Activated CD4-positive, alpha-beta T cell treated with anti-CD3 and anti-CD28 coated beads for 4 hours (primary cell): ENCODE data around the gene TTK.

Experiments used
- DNase-seq, 2 donors: peaks; one replicate each; pipeline ENCODE4 v3.0.0-alpha.2; 2020

The TTK gene

GRCh38 chr6:80004173-80005072 lies at the start of gene TTK:
Gene TTK (plus strand): TSS chr6:80004649. CDS start chr6:80005844, 1,195 bp downstream.
- peak; percentile 84 to 87 for DNase-seq

- DNase-seq, result no peak
Measured at GRCh38 chr6:79954849-79955248, 49.6 kb upstream of the TTK start.

DNA sequence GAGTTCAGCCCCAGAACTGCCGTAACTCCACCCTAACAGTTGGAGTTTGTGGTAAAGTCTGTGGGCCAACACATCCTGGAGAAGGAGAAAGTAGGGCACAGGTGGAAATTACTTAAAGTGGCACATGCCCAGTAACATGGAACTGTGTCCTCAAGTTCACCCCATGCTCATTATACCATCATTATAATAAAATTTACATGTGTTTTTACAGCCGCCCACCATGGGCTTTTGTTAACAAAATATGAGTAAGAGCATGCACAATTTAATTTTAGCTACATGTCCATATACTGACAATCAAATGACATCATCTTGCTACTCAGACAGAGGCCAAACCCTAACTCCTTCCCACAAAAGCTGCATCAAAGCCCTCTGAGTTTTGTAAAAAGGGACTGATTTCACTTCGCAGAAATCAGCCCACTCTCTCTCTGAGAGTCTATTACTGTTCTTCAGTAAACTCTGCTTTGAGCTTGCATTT lies 39.8 kb upstream of the TTK start:
- DNase-seq, result peak in 1 of 2 donors; percentile 3

- DNase-seq, result no peak
Measured at GRCh38 chr6:79967178-79967577, 37.3 kb upstream of the TTK start.

DNA sequence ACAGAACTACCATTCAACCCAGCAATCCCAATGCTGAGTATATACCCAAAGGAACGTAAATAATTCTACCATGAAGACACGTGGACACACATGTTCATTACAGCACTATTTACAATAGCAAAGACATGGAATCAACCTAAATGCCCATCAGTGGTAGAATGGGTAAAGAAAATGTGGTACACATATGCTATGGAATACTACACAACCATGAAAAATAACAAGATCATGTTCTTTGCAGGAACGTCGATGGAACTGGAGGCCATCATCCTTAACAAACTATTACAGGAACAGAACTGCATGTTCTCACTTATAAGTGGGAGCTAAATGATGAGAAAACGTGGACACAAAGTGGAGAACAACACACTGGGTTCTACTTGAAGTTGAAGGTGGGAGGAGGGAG lies 34.7 kb upstream of the TTK start:
- DNase-seq, result no peak

- DNase-seq, result no peak
Measured at GRCh38 chr6:79971193-79971592, 33.3 kb upstream of the TTK start.

- no peak for DNase-seq
Measured at GRCh38 chr6:79981652-79982051, 22.8 kb upstream of the TTK start.

- DNase-seq, result no peak
Measured at GRCh38 chr6:79984261-79984660, 20.2 kb upstream of the TTK start.

GRCh38 chr6:79985128-79985527 lies 19.3 kb upstream of the TTK start:
- DNase-seq, result no peak

- no peak for DNase-seq
Measured at GRCh38 chr6:79989641-79990040, 14.8 kb upstream of the TTK start.

- DNase-seq, result no peak
Measured at GRCh38 chr6:79993012-79993910, 11.2 kb upstream of the TTK start.

DNA sequence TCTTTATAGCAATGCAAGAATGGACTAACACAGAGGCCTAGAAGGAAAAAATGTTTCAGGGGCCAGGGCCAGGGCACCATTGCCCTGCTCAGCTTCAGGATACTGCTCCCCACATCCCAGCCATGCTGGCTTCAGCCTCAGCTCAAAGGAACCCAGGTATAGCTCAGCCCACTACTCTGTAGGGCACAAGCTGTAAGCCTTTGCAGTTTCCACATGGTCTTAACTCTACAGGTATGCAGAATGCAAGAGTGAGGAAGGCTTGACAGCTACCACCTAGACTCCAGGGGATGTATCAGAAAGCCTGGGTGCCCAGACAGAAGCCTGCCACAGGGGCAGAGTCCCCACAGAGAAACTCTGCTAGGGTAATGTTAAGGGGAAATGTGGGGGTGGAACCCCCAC lies 10.5 kb upstream of the TTK start:
- DNase-seq, result no peak

DNA sequence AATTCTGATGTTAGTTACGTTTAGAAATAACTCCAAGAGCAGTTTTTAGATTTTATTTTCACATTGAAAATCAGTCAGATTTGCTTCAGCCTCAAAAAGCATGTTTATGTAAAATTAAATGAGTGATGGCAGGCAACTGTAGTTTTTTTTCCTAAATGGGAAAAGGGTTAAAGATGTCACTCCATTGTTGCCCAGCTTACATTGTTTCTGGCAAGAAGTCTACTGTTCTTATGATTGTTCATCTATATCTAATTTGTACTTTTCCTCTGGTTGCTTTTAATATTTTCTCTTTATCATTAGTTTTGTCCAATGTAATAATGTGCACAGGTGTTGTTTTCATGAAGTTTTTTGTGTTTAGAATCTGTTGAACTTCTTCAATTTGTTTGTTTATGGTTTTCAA lies 6.7 kb upstream of the TTK start:
- DNase-seq, result no peak

GRCh38 chr6:80001337-80001736 lies 3.1 kb upstream of the TTK start:
- DNase-seq, result no peak

- DNase-seq, result peak; percentile 8 to 17
Measured at GRCh38 chr6:80003826-80004172, 650 bp upstream of the TTK start.

GRCh38 chr6:80005406-80005805 lies 957 bp downstream of the TTK start:
- DNase-seq, result no peak

GRCh38 chr6:80006541-80006940 lies 2.1 kb downstream of the TTK start:
- DNase-seq, result no peak

DNA sequence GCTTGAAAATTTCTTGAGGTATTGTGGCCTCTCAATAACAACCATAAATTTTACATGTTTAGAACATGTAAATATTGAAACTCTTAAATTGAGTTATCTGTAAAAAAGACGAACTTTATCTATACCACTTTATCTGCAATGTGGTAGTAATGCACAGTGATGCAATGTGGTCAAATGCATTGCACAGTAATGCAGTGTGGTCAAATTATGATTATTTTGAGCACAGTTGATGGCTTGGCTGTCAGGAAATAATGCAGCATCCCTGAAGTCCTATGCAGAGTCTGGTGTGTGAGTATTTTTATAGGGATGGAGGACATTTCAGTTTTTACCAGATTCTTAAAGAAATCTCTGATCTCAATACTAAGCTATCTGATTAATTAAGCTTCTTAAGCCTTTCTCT lies 5.1 kb downstream of the TTK start:
- DNase-seq, result no peak

GRCh38 chr6:80010288-80010687 lies 5.8 kb downstream of the TTK start:
- DNase-seq, result no peak

- DNase-seq, result no peak
Measured at GRCh38 chr6:80015839-80016435, 11.5 kb downstream of the TTK start.

- DNase-seq, result no peak
Measured at GRCh38 chr6:80020381-80021120, 16.1 kb downstream of the TTK start.

- no peak for DNase-seq
Measured at GRCh38 chr6:80021131-80021530, 16.7 kb downstream of the TTK start.

- no peak for DNase-seq
Measured at GRCh38 chr6:80021591-80021990, 17.1 kb downstream of the TTK start.
